A549 (cell line): Measurements from ENCODE around the gene ABCB8. TPM values are rescaled to one million over a fixed set of nuclear protein-coding genes. Genes with fewer than 3 reads are reported as not detected.
A peak's percentile ranks its signal among the peaks of the same experiment; 100 is the strongest.

ENCODE experiments used
- ATAC-seq, 2 experiments: fragments of 200-7000 bp in 1 of 2; fragments of >200 bp in 1 of 2; cut with Nextera tagmentation in 1 of 2; cut with Tn5 transposase in 1 of 2; 3 replicates each; pipeline versions ENCODE4 v1.8.0 to v1.9.1; 2018 to 2020; ENCODE audit warnings: mild to moderate bottlenecking in 1 of 2, moderate library complexity in 1 of 2
- CTCF ChIA-PET: fragments of 300-600 bp; sonication (Branson Sonifier 250); formaldehyde crosslinking; extraction: SDS; loops from one replicate; lab custom pipeline; 2021; ENCODE audit warnings: antibody characterized with exemption, inconsistent platforms; lab: Yijun Ruan, JAX
- POLR2A ChIA-PET: fragments of 350-600 bp; formaldehyde crosslinking; extraction: SDS; loops from one replicate; lab custom pipeline; 2021; ENCODE audit warnings: antibody characterized with exemption, inconsistent platforms; lab: Yijun Ruan, JAX
- DNase-seq, 2 experiments: peaks; one replicate each; pipeline versions ENCODE4 v3.0.0 to v3.0.0-alpha.2; 2011 to 2016; ENCODE audit warnings: low read depth in 1 of 2, low spot score in 1 of 2
- FAIRE-seq: peaks from 2 replicates; lab custom pipeline; 2011; peaks lifted over from hg19 to GRCh38; lab: Jason Lieb, UNC
- H3K27ac ChIP-seq, 2 experiments: fragments of >200 bp; sonication (Bioruptor Twin); formaldehyde crosslinking; 3 replicates each; pipeline ENCODE4 v1.5.1; 2016 to 2017
- H3K4me1 ChIP-seq: fragments of >200 bp; sonication (Bioruptor Twin); formaldehyde crosslinking; 3 replicates; pipeline ENCODE4 v1.6.1; 2016
- H3K4me2 ChIP-seq: fragments of >200 bp; sonication (Bioruptor Twin); formaldehyde crosslinking; 3 replicates; pipeline ENCODE4 v1.6.1; 2016
- H3K4me3 ChIP-seq: fragments of >200 bp; sonication (Bioruptor Twin); formaldehyde crosslinking; 3 replicates; pipeline ENCODE4 v1.5.1; 2016
- H3K9me3 ChIP-seq: fragments of >200 bp; sonication (Bioruptor Twin); formaldehyde crosslinking; 3 replicates; pipeline ENCODE4 v1.6.1; 2016
- BHLHE40 ChIP-seq: IDR thresholded peaks from 2 replicates; pipeline ENCODE4 v1.6.1; 2012; ENCODE audit warnings: low read depth, low read length, inconsistent platforms
- CHD4 ChIP-seq: fragments of 200-600 bp; sonication (generic); IDR thresholded peaks from 2 replicates; pipeline ENCODE4 v1.6.1; 2016; ENCODE audit warnings: antibody characterized with exemption, mild to moderate bottlenecking, borderline replicate concordance
- CTCF ChIP-seq: fragments of >200 bp; sonication (Bioruptor Twin); formaldehyde crosslinking; IDR thresholded peaks from 3 replicates; pipeline ENCODE4 v1.5.1; 2016
- E2F6 ChIP-seq: IDR thresholded peaks from 2 replicates; pipeline ENCODE4 v1.6.1; 2012; ENCODE audit warnings: low read depth, borderline replicate concordance
- ESRRA ChIP-seq: fragments of 150-350 bp; IDR thresholded peaks from 2 replicates; pipeline ENCODE4 v1.6.1; 2014; ENCODE audit warnings: mild to moderate bottlenecking, low read length, borderline replicate concordance
- GATA3 ChIP-seq: IDR thresholded peaks from 2 replicates; pipeline ENCODE4 v1.6.1; 2012; ENCODE audit warnings: borderline replicate concordance
- HDAC2 ChIP-seq: fragments of 200-600 bp; sonication (generic); IDR thresholded peaks from 2 replicates; pipeline ENCODE4 v1.6.1; 2016
- KDM1A ChIP-seq: fragments of 200-600 bp; sonication (generic); IDR thresholded peaks from 2 replicates; pipeline ENCODE4 v1.6.1; 2016; ENCODE audit warnings: low read depth, mild to moderate bottlenecking
- MAFK ChIP-seq: fragments of 450-650 bp; IDR thresholded peaks from 2 replicates; pipeline ENCODE4 v1.6.1; 2014; ENCODE audit not compliant: partially characterized antibody
- MAZ ChIP-seq: fragments of 150-350 bp; IDR thresholded peaks from 2 replicates; pipeline ENCODE4 v1.6.1; 2014; ENCODE audit warnings: antibody characterized with exemption, low read depth, low read length, borderline replicate concordance
- PHF8 ChIP-seq: fragments of 200-600 bp; sonication (generic); IDR thresholded peaks from 2 replicates; pipeline ENCODE4 v1.6.1; 2016; ENCODE audit warnings: low read depth, mild to moderate bottlenecking, antibody characterized with exemption, moderate library complexity, borderline replicate concordance
- POLR2AphosphoS2 ChIP-seq: conservative IDR thresholded peaks from 2 replicates; pipeline ENCODE4 v1.6.1; 2012; ENCODE audit warnings: low read length, improper control_type of control experiment, inconsistent platforms
- RAD21 ChIP-seq, 2 experiments: fragments of >200 bp in 1 of 2; sonication (Bioruptor Twin) in 1 of 2; formaldehyde crosslinking in 1 of 2; IDR thresholded peaks in 1 of 2; conservative IDR thresholded peaks in 1 of 2; 2 replicates in 1 of 2; 3 replicates in 1 of 2; pipeline ENCODE4 v1.6.1; 2012 to 2018; ENCODE audit warnings: inconsistent platforms in 1 of 2
- RCOR1 ChIP-seq: fragments of 150-350 bp; IDR thresholded peaks from 2 replicates; pipeline ENCODE4 v1.6.1; 2014; ENCODE audit warnings: antibody characterized with exemption, low read length, low read depth
- REST ChIP-seq: fragments of 200-600 bp; sonication (generic); IDR thresholded peaks from 2 replicates; pipeline ENCODE4 v1.6.1; 2016; ENCODE audit warnings: antibody characterized with exemption, mild to moderate bottlenecking, moderate library complexity
- SMC3 ChIP-seq: fragments of >200 bp; sonication (Bioruptor Twin); formaldehyde crosslinking; IDR thresholded peaks from 3 replicates; pipeline ENCODE4 v1.6.1; 2018; ENCODE audit warnings: inconsistent platforms
- TP53 ChIP-seq: fragments of 250-450 bp; sonication (Bioruptor Pico); IDR thresholded peaks from 2 replicates; pipeline ENCODE4 v1.5.0; 2021; ENCODE audit warnings: mild to moderate bottlenecking, moderate library complexity
- WGBS: methylation state at CpG from one replicate; pipeline ENCODE4 v1.1.6; 2017; ENCODE audit errors: missing lambda C conversion rate; 5-methylcytosine and 5-hydroxymethylcytosine counted together
- polyA plus RNA-seq, 4 experiments: library from polyadenylated mRNA; depleted of rRNA in 3 of 4; stranded (reverse); fragments of >200 nt; fragmentation: RNase III in 1 of 4; extraction: RNeasy Plus Mini Kit Qiagen cat#74134 plus additional on column Dnase treatment in 1 of 4; gene quantifications; 2 replicates in 3 of 4; 3 replicates in 1 of 4; pipeline ENCODE4 v1.2.3, GENCODE V29; 2011 to 2017

Gene ABCB8
- polyA plus RNA-seq, 2 of the 4 experiments (the other 2 are of a cell fraction): 19.6 to 41.1 TPM

- FAIRE-seq: no peak
- CTCF ChIA-PET: interaction anchor here (0.8 to 3.9 kb wide), 8 partner anchors 8 to 51 kb away, joined by 3 to 27 read pairs (median 4); no protein-coding TSS in a partner anchor
- peak in 1 of 2 experiments; percentile 36 for DNase-seq
- ATAC-seq: peak; percentile 5 to 69; a peak in 4 of 6 replicates
- no peak for TF ChIP-seq BHLHE40
- peak; percentile 55 for TF ChIP-seq SMC3
- TF ChIP-seq RAD21 (conservative IDR thresholded peaks at IDR 0.05 in 1 of 2, IDR thresholded peaks at IDR 0.05 in 1 of 2): peak; percentile 64 to 77
- peak; percentile 62 for TF ChIP-seq CTCF
- Histone ChIP-seq H3K4me2 (peak overlapping the region; percentile 27; the same call in 1 of the 3 replicates), H3K27ac (no peak overlapping the region), H3K9me3 (peaks cover 25% of the 10 kb centered on the region), H3K4me1 (no peaks in the 10 kb centered on the region), H3K4me3 (no peak overlapping the region)
- 31% methylated on average over 15 of the region's 31 CpGs for WGBS
- POLR2A ChIA-PET: no interaction called here
These were observed 39.7 kb upstream of the ABCB8 start for GRCh38 chr7:150988230-150989226.

- Histone ChIP-seq H3K4me2 (no peak overlapping the region), H3K27ac (no peak overlapping the region), H3K9me3 (peaks cover 25% of the 10 kb centered on the region), H3K4me3 (no peak overlapping the region), H3K4me1 (no peaks in the 10 kb centered on the region)
- 47% methylated on average over 7 of the region's 7 CpGs for WGBS
- ChIA-PET CTCF (interaction anchor here (1.2 to 3.9 kb wide), 5 partner anchors 9 to 91 kb away, joined by 3 to 27 read pairs (median 7); no protein-coding TSS in a partner anchor), POLR2A (no interaction called here)
- DNase-seq: no peak
- TF ChIP-seq KDM1A (no peak), MAZ (no peak), MAFK (no peak), REST (no peak), RAD21 (conservative IDR thresholded peaks at IDR 0.05 in 1 of 2, IDR thresholded peaks at IDR 0.05 in 1 of 2) (no peak), E2F6 (no peak), CHD4 (no peak), GATA3 (no peak), ESRRA (no peak), TP53 (CRISPR knock-in tag) (no peak), PHF8 (no peak), HDAC2 (no peak), POLR2AphosphoS2 (no peak), RCOR1 (no peak)
- no peak for ATAC-seq
- FAIRE-seq: no peak
These were observed 38.8 kb upstream of the ABCB8 start for GRCh38 chr7:150989456-150989855.
